ENCODE data around the gene BICRAL. TPM values are rescaled to one million over a fixed set of nuclear protein-coding genes. Genes with fewer than 3 reads are reported as not detected.

BICRAL gene
- total RNA-seq, 2 donors from 2014 or later: 9.6 to 14.1 TPM

DNA sequence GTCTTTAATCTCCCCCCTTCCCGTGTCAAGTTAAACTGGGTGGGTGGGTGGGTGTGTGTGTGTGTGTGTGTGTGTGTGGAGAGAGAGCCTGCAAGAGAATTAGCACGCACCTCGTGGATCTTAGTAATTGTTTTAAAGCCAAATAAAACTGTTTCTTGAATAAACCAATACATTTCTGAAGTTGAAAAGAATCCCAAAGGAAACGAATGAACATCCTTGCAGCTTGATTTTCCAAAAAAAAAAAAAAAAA is 381 bp upstream of the BICRAL start:
- DNase-seq (ENCODE audit: low spot score): no peak
- peaks cover 0 to 21% of the 10 kb centered on the region in 2 donors for H3K4me1 ChIP-seq
- peak overlapping the region; percentile 99 for H3K27ac ChIP-seq
- TF ChIP-seq, protein P1, sequence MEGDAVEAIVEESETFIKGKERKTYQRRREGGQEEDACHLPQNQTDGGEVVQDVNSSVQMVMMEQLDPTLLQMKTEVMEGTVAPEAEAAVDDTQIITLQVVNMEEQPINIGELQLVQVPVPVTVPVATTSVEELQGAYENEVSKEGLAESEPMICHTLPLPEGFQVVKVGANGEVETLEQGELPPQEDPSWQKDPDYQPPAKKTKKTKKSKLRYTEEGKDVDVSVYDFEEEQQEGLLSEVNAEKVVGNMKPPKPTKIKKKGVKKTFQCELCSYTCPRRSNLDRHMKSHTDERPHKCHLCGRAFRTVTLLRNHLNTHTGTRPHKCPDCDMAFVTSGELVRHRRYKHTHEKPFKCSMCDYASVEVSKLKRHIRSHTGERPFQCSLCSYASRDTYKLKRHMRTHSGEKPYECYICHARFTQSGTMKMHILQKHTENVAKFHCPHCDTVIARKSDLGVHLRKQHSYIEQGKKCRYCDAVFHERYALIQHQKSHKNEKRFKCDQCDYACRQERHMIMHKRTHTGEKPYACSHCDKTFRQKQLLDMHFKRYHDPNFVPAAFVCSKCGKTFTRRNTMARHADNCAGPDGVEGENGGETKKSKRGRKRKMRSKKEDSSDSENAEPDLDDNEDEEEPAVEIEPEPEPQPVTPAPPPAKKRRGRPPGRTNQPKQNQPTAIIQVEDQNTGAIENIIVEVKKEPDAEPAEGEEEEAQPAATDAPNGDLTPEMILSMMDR (IDR thresholded peaks at IDR 0.05): no peak
- no peaks in the 10 kb centered on the region for H3K9me3 ChIP-seq
- no peaks in the 10 kb centered on the region for H3K36me3 ChIP-seq
- H3K27me3 ChIP-seq: no peaks in the 10 kb centered on the region
- H3K4me3 ChIP-seq: peak overlapping the region; percentile 77 to 78

DNA sequence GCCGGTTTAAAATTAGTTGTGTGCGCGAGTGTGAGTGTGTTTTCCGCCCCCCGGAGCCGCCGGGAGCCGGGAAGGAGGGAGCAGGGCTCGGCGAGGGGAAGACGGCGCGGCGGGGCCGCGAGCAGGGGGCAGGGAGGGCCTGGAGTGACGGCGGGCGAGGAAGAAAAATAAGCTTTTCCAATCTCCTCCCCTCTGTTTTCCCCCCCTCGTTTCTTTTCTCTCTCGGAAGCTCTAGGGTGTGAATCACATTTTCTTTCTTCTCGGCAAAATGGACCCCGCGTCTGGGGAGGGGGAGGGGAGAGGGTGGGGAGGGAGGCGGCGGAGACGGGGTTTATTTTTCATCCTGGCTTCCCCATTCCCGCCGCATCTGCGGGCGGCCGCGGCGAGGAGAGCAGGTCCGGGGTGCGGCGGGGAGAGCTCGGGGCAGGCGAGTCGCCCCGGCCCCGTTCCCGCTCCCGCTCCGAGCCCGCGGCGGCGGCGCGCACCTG is 881 bp downstream of the BICRAL start:
- TF ChIP-seq, protein P1 (IDR thresholded peaks at IDR 0.05): no peak
- Histone ChIP-seq H3K4me3 (peak overlapping the region; percentile 77 to 78), H3K27me3 (no peaks in the 10 kb centered on the region), H3K9me3 (no peaks in the 10 kb centered on the region), H3K4me1 (peaks cover 0 to 34% of the 10 kb centered on the region in 2 donors), H3K36me3 (no peaks in the 10 kb centered on the region), H3K27ac (peak overlapping the region; percentile 99)
- DNase-seq (ENCODE audit: low spot score): peak; percentile 80

- no peaks in the 10 kb centered on the region for H3K9me3 ChIP-seq
- TF ChIP-seq, protein P1 (IDR thresholded peaks at IDR 0.05): no peak
- no peaks in the 10 kb centered on the region for H3K27me3 ChIP-seq
- H3K36me3 ChIP-seq: no peaks in the 10 kb centered on the region
- H3K27ac ChIP-seq: peak overlapping the region; percentile 99
- peaks cover 0 to 35% of the 10 kb centered on the region in 2 donors for H3K4me1 ChIP-seq
- DNase-seq (ENCODE audit: low spot score): peak; percentile 69
- peak overlapping the region; percentile 77 to 78 for H3K4me3 ChIP-seq
Measured at GRCh38 chr6:42783177-42783875, 1.5 kb downstream of the BICRAL start.

- H3K27me3 ChIP-seq: no peaks in the 10 kb centered on the region
- peak overlapping the region; percentile 99 for H3K27ac ChIP-seq
- DNase-seq (ENCODE audit: low spot score): no peak
- TF ChIP-seq, protein P1 (IDR thresholded peaks at IDR 0.05): no peak
- peak overlapping the region; percentile 77 to 78 for H3K4me3 ChIP-seq
- H3K9me3 ChIP-seq: no peaks in the 10 kb centered on the region
- peaks cover 0 to 43% of the 10 kb centered on the region in 2 donors for H3K4me1 ChIP-seq
- no peaks in the 10 kb centered on the region for H3K36me3 ChIP-seq
Measured at GRCh38 chr6:42783876-42784642, 2.2 kb downstream of the BICRAL start.

DNA sequence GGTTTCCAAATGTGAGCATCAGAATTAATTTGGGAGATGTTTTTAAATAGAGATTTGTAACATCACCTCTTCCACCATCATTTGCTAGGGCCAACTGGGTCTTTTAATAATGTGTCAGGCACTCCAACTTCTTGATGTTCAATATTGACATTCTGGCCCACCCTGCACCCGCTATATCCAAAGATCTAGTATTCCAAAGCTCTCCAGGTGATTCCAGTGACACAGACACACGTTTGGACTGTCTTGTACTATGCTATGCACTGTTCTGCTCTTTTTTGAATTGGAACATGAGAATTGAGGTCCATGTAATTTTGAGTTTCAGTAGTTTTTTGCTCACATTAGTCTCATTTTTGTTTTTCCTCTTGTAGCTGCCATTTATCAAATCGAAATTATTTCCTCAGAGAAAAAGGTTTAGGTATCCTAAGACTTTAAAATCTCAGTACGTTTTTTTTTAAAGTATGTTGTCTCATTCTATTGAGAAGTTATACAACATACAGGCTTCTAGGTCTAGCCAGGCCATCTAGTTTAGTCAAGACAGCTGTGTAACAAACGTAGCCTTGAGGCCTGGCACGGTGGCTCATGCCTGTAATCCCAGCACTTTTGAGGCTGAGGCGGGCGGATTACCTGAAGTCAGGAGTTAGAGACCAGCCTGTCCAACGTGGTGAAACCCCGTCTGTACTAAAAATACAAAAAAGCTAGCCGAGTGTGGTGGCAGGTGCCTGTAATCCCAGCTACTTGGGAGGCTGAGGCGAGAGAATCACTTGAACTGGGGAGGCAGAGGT is 3.1 kb downstream of the BICRAL start:
- DNase-seq (ENCODE audit: low spot score): no peak
- TF ChIP-seq, protein P1 (IDR thresholded peaks at IDR 0.05): no peak

More for the DNA sequence above, 3.1 kb downstream of the BICRAL start:
- Histone ChIP-seq H3K4me1 (peaks cover 0 to 51% of the 10 kb centered on the region in 2 donors), H3K9me3 (no peaks in the 10 kb centered on the region), H3K36me3 (no peaks in the 10 kb centered on the region), H3K4me3 (peak overlapping the region; percentile 77 to 78), H3K27me3 (no peaks in the 10 kb centered on the region), H3K27ac (peak overlapping the region; percentile 99)

All from right atrium auricular region (tissue), 2 donors.